ES-I3 (cell line): ENCODE results near the gene NUP214.
"Not testable (repeated sequence)": the region's sequence is repeated elsewhere in the genome, so short reads cannot be mapped to it uniquely, and the experiment has no call there.

ENCODE experiments used
- H3K36me3 ChIP-seq: 2 replicates; pipeline ENCODE4 v1.6.1; 2013; ENCODE audit warnings: mild to moderate bottlenecking, low read length, control low read depth, moderate library complexity; ENCODE audit not compliant: insufficient read depth
- H3K4me1 ChIP-seq: 2 replicates; pipeline ENCODE4 v1.6.1; 2013; ENCODE audit warnings: mild to moderate bottlenecking, control low read depth, low read length; ENCODE audit not compliant: insufficient read depth
- H3K9ac ChIP-seq: 2 replicates; pipeline ENCODE4 v1.6.1; 2013; ENCODE audit warnings: low read depth, mild to moderate bottlenecking, low read length, moderate library complexity
- H3K9me3 ChIP-seq: 2 replicates; pipeline ENCODE4 v1.6.1; 2013; ENCODE audit warnings: mild to moderate bottlenecking, low read length, moderate library complexity; ENCODE audit not compliant: control insufficient read depth, insufficient read depth

The NUP214 gene

GRCh38 chr9:131146186-131146585 is 20.8 kb downstream of the NUP214 start:
- Histone ChIP-seq H3K4me1 (no peaks in the 10 kb centered on the region), H3K9ac (no peak overlapping the region), H3K9me3 (no peaks in the 10 kb centered on the region), H3K36me3 (peaks cover 32% of the 10 kb centered on the region)

GRCh38 chr9:131148276-131148675 is 22.9 kb downstream of the NUP214 start:
- H3K36me3 ChIP-seq, result peaks cover 41% of the 10 kb centered on the region
- H3K9ac ChIP-seq, result no peak overlapping the region
- no peaks in the 10 kb centered on the region for H3K9me3 ChIP-seq

DNA sequence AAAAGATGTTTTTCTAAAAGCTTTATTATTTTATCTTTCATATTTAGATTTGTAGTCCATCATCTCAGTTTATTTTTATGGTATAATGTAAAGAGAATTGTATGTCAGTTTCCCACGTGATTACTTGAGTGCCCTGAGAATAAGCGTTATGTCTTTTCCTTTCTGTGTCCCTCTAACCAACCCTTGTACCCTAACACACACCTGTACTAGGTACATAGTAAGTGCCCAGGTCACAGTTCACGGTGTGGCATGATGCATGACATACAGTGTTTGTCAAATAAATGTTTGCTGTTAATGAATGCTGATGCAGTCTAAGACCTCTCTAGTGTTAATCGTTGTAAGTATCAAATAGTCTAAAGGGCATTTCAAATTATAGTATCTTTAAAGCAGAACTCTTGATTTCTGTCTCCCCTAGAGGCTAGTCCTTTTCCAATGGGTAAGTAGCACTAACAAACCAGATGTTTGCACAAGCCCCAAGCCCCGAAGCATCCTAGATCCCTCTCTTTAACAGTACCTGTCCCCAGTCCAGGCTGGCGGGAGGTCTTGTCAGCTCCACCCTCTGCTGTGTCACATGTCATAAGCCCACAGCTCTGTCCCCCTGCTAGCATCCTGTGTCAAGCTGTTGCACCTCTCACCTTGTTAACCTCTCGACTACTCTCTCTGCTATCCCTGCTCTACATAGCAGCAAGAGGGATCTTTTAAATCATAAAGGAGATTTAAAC is 23.7 kb downstream of the NUP214 start:
- H3K4me1 ChIP-seq, result no peaks in the 10 kb centered on the region
- peaks cover 39% of the 10 kb centered on the region for H3K36me3 ChIP-seq
- H3K9me3 ChIP-seq, result no peaks in the 10 kb centered on the region
- no peak overlapping the region for H3K9ac ChIP-seq

More at GRCh38 chr9:131148276-131148675, 22.9 kb downstream of the NUP214 start:
- no peaks in the 10 kb centered on the region for H3K4me1 ChIP-seq

- H3K9me3 ChIP-seq, result no peaks in the 10 kb centered on the region
- no peak overlapping the region for H3K9ac ChIP-seq
- H3K36me3 ChIP-seq, result peaks cover 35% of the 10 kb centered on the region
- no peaks in the 10 kb centered on the region for H3K4me1 ChIP-seq
These were observed 24.3 kb downstream of the NUP214 start for GRCh38 chr9:131149688-131150053.

DNA sequence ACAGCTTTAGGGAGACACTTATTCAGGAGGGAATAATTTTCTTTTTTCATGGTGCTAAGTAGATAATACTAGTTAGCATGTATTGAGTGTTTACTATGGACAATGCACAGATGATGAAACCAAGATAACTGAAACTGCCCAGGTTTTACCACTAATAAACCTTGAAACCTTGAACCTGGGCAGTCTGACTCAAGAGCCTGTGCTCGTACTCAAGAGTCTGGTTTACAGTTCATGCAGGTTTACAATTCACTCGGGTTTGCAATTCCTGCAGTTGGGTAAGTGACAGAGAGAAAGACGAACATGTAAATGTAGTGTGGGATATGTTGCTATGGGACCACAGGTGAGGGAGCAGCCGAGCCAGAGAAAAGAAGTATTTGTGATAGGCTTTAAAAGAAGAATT is 28.2 kb downstream of the NUP214 start:
- peaks cover 24% of the 10 kb centered on the region for H3K36me3 ChIP-seq
- no peaks in the 10 kb centered on the region for H3K9me3 ChIP-seq
- no peaks in the 10 kb centered on the region for H3K4me1 ChIP-seq
- H3K9ac ChIP-seq, result no peak overlapping the region

DNA sequence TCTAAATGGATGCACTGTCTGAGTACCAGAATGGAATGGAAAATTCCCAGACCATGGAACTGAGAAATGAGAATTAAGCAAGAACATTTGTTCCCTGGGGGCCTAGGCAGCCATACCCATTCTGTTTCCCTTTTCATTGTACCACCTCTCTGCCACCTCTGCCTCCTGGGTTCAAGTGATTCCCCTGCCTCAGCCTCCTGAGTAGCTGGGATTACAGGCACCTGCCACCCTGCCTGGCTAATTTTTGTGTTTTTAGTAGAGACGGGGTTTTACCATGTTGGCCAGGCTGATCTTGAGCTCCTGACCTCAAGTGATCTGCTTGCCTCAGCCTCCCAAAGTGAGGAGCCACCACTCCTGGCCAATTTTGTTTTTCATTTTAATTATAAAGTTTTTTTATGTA is 33.3 kb downstream of the NUP214 start:
- H3K36me3 ChIP-seq, H3K4me1 ChIP-seq, H3K9ac ChIP-seq, H3K9me3 ChIP-seq: not testable (repeated sequence)

- H3K4me1 ChIP-seq, result no peaks in the 10 kb centered on the region
- no peak overlapping the region for H3K9ac ChIP-seq
- H3K9me3 ChIP-seq, result no peaks in the 10 kb centered on the region
- peaks cover 12% of the 10 kb centered on the region for H3K36me3 ChIP-seq
These were observed 35.2 kb downstream of the NUP214 start for GRCh38 chr9:131160416-131161112.

DNA sequence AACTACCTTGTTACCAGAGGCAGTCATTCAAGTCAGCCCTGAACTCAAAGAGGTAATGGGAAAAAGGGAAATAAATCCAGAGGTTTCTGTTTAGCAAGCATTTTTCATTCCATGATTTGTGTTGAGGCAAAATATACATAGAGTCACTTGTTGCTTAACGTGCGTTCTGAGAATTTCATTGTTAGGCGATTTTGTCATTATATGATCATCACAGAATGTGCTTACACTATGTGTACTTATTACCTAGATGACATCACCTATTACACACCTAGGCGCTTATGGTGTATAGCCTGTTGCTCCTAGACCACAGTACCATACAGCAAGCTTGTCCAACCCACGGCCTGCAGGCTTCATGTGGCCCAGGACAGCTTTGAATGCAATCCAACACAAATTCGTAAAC is 36.2 kb downstream of the NUP214 start:
- Histone ChIP-seq H3K4me1 (no peaks in the 10 kb centered on the region), H3K9ac (no peak overlapping the region), H3K36me3 (peaks cover 12% of the 10 kb centered on the region), H3K9me3 (no peaks in the 10 kb centered on the region)

DNA sequence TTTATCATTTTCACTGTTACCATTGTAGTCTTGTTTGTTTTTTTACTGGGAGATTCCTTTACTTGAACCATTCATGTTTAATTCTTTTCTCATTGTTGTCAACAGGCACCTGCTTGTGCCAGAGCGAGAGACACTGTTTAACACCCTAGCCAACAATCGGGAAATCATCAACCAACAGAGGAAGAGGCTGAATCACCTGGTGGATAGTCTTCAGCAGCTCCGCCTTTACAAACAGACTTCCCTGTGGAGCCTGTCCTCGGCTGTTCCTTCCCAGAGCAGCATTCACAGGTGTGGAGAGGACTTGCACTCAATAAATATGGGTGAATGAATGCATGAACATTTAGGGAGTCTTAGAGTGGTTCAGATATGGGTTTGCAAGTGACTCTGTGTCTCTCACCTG is 37.5 kb downstream of the NUP214 start:
- H3K36me3 ChIP-seq, result peaks cover 12% of the 10 kb centered on the region
- H3K4me1 ChIP-seq, result no peaks in the 10 kb centered on the region
- H3K9ac ChIP-seq, result no peak overlapping the region
- H3K9me3 ChIP-seq, result no peaks in the 10 kb centered on the region

DNA sequence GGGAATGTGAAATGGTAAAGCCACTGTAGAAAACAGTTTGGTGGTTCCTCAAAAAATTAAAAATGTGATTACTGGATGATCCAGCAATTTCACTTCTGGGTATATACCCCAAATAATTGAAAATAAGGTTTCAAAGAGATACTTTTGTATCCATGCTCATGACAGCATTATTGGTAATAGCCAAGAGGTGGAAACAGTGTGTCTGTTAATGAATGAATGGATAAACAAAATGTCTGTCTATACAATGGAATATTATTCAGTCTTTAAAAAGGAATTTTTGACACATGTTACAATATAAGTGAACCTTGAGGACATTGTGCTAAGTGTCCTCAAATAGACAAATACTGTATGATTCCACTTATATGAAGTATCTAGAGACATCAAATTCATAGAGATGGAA is 40.1 kb downstream of the NUP214 start:
- Histone ChIP-seq H3K9ac (no peak overlapping the region), H3K36me3 (peaks cover 12% of the 10 kb centered on the region), H3K4me1 (no peaks in the 10 kb centered on the region), H3K9me3 (no peaks in the 10 kb centered on the region)

GRCh38 chr9:131167146-131167692 is 41.8 kb downstream of the NUP214 start:
- H3K9me3 ChIP-seq, result no peaks in the 10 kb centered on the region
- H3K36me3 ChIP-seq, result peaks cover 8% of the 10 kb centered on the region
- no peak overlapping the region for H3K9ac ChIP-seq
- H3K4me1 ChIP-seq, result no peaks in the 10 kb centered on the region

- Histone ChIP-seq H3K4me1 (no peaks in the 10 kb centered on the region), H3K36me3 (peaks cover 8% of the 10 kb centered on the region), H3K9me3 (no peaks in the 10 kb centered on the region), H3K9ac (no peak overlapping the region)
These were observed 42.5 kb downstream of the NUP214 start for GRCh38 chr9:131167936-131168335.

DNA sequence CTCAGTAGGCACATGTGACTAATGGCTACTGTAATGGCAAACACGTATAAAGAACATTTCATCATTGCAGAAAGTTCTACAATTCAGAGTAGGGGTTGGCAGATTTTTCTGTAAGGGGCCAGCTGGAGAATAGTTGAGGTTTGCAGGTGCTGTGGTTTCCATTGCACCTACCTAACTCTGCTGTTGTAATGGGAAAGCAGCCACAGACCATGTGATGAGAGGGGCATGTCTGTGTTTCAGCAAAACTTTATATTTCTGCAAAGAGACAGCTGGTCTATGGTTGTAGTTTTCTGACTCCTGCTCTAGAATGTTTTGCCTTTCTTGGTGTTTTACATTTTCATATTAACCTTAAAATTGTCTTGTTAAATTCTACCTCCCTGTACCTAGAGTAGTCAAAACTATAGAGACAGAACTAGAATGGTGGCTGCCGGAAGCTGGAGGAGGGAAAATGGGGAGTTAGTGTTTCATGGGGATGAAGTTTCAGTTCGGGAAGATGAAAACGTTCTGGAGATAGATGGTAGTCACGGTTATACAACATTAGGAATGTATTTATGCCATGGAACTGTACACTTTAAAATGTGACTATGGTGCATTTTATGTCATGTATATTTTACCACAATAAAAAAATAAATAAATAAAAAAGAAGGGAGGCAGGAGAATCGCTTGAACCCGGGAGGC is 44.3 kb downstream of the NUP214 start:
- no peaks in the 10 kb centered on the region for H3K9me3 ChIP-seq
- no peaks in the 10 kb centered on the region for H3K4me1 ChIP-seq
- H3K36me3 ChIP-seq, result no peaks in the 10 kb centered on the region
- no peak overlapping the region for H3K9ac ChIP-seq

DNA sequence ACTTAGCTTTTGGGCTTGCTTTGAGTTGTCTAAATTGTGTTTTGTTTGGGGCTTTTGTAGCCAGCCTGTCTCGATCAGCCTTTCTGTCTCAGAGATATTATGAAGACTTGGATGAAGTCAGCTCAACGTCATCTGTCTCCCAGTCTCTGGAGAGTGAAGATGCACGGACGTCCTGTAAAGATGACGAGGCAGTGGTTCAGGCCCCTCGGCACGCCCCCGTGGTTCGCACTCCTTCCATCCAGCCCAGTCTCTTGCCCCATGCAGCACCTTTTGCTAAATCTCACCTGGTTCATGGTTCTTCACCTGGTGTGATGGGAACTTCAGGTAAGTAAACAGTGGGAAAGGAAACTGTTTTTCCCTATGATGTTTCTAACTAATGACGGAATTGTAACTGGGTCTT is 48.6 kb downstream of the NUP214 start:
- Histone ChIP-seq H3K4me1 (no peaks in the 10 kb centered on the region; the same call in 1 of the 2 replicates), H3K9ac (no peak overlapping the region), H3K9me3 (no peaks in the 10 kb centered on the region), H3K36me3 (peaks cover 5% of the 10 kb centered on the region; the same call in 1 of the 2 replicates)
